HepG2 (cell line): Measurements from ENCODE around the gene EXOC7. TPM values are rescaled to one million over a fixed set of nuclear protein-coding genes. Genes with fewer than 3 reads are reported as not detected.

ENCODE experiments used
- ATAC-seq: fragments of 200-7000 bp; cut with Tn5 transposase; 3 replicates; pipeline ENCODE4 v1.9.1; 2020; ENCODE audit warnings: mild to moderate bottlenecking, moderate library complexity
- BruUV-seq: library from RNA; stranded (reverse); fragments of 400-500 nt; replicated peaks from 2 replicates; lab custom pipeline; 2021; lab: Mats Ljungman, UMichigan
- CTCF ChIA-PET: fragments of 300-600 bp; formaldehyde crosslinking; extraction: SDS; loops from one replicate; lab custom pipeline; 2021; ENCODE audit warnings: low total read pairs, inconsistent platforms, low intra/inter-chr PET ratio; lab: Yijun Ruan, JAX
- POLR2A ChIA-PET: fragments of 350-600 bp; sonication (Branson Sonifier 250); formaldehyde crosslinking; loops from one replicate; lab custom pipeline; 2020; ENCODE audit warnings: antibody characterized with exemption, inconsistent platforms; lab: Yijun Ruan, JAX
- DNase-seq: peaks from one replicate; pipeline ENCODE4 v3.0.0-alpha.2; 2015; ENCODE audit warnings: low spot score
- FAIRE-seq: peaks from 3 replicates; lab custom pipeline; 2011; peaks lifted over from hg19 to GRCh38; lab: Jason Lieb, UNC
- H2AFZ ChIP-seq: one replicate; pipeline ENCODE4 v1.6.1; 2011; ENCODE audit warnings: low read length, inconsistent platforms
- H3K27ac ChIP-seq: fragments of 300-600 bp; 3 replicates; pipeline ENCODE4 v1.8.0; 2011; ENCODE audit warnings: mixed run types, mild to moderate bottlenecking, mixed read lengths, low read length, inconsistent platforms; ENCODE audit not compliant: insufficient read depth; ENCODE audit errors: extremely low read length
- H3K27me3 ChIP-seq, 2 experiments: fragments of 200-600 bp in 1 of 2; 2 replicates in 1 of 2; 3 replicates in 1 of 2; pipeline versions ENCODE4 v1.6.0 to v1.8.0; 2011; ENCODE audit warnings: low read length in 2 of 2, mild to moderate bottlenecking in 2 of 2, moderate library complexity in 2 of 2, inconsistent platforms in 1 of 2; ENCODE audit not compliant: insufficient read depth in 2 of 2, control insufficient read depth in 1 of 2
- H3K36me3 ChIP-seq, 2 experiments: fragments of 200-600 bp in 1 of 2; replicated peaks in 1 of 2; 2 replicates in 1 of 2; 3 replicates in 1 of 2; pipeline versions ENCODE4 v1.5.1 to v1.8.0; 2011; ENCODE audit warnings: low read length in 2 of 2, inconsistent platforms in 1 of 2; ENCODE audit not compliant: insufficient read depth in 2 of 2, control insufficient read depth in 1 of 2
- H3K4me1 ChIP-seq: 2 replicates; pipeline ENCODE4 v1.5.1; 2012; ENCODE audit warnings: low read length, inconsistent platforms; ENCODE audit not compliant: insufficient read depth
- H3K4me2 ChIP-seq: 2 replicates; pipeline ENCODE4 v1.6.0; 2011; ENCODE audit warnings: low read depth, low read length, inconsistent platforms
- H3K4me3 ChIP-seq, 3 experiments: fragments of 200-600 bp in 1 of 3; sonication (generic), shearing (Covaris generic) in 1 of 3; replicated peaks in 1 of 3; 2 replicates each; pipeline ENCODE4 v1.5.1; 2011 to 2016; ENCODE audit warnings: low read length in 3 of 3, inconsistent platforms in 2 of 3, low read depth in 2 of 3, mild to moderate bottlenecking in 2 of 3, control low read depth in 1 of 3, mixed read lengths in 1 of 3; ENCODE audit not compliant: insufficient read depth in 1 of 3
- H3K79me2 ChIP-seq: one replicate; pipeline ENCODE4 v1.6.1; 2011; ENCODE audit warnings: low read length, inconsistent platforms; ENCODE audit not compliant: insufficient read depth
- H3K9ac ChIP-seq: 2 replicates; pipeline ENCODE4 v1.6.0; 2011; ENCODE audit warnings: mild to moderate bottlenecking, low read depth, low read length, inconsistent platforms; ENCODE audit not compliant: insufficient read depth
- H3K9me3 ChIP-seq: 2 replicates; pipeline ENCODE4 v1.5.1; 2012; ENCODE audit warnings: mild to moderate bottlenecking, low read length
- H4K20me1 ChIP-seq: 2 replicates; pipeline ENCODE4 v1.6.0; 2011; ENCODE audit warnings: inconsistent platforms, mild to moderate bottlenecking, low read length, moderate library complexity; ENCODE audit not compliant: insufficient read depth
- AHR ChIP-seq: IDR thresholded peaks from 2 replicates; pipeline ENCODE4 v1.6.1; 2018; ENCODE audit warnings: missing genetic modification reagents, missing compliant biosample characterization
- EP300 ChIP-seq, 3 experiments: sonication (generic) in 1 of 3; formaldehyde crosslinking in 1 of 3; IDR thresholded peaks; 2 replicates each; pipeline versions ENCODE4 v1.5.1 to v1.6.1; 2011 to 2020; ENCODE audit warnings: low read depth in 2 of 3, low read length in 2 of 3, borderline replicate concordance in 1 of 3, improper control_type of control experiment in 1 of 3, mild to moderate bottlenecking in 1 of 3, missing genetic modification reagents in 1 of 3, moderate library complexity in 1 of 3
- KLF12 ChIP-seq: sonication (generic); formaldehyde crosslinking; IDR thresholded peaks from 2 replicates; pipeline ENCODE4 v1.4.0; 2020; ENCODE audit warnings: missing genetic modification reagents, borderline replicate concordance
- XRCC5 ChIP-seq: fragments of 200-400 bp; formaldehyde crosslinking; optimal IDR thresholded peaks from 2 replicates; pipeline ENCODE3; 2017; ENCODE audit warnings: mild to moderate bottlenecking, low read length
- ZBTB38 ChIP-seq: sonication (generic); formaldehyde crosslinking; IDR thresholded peaks from 2 replicates; pipeline ENCODE4 v1.5.1; 2020; ENCODE audit warnings: mild to moderate bottlenecking, missing genetic modification reagents
- ZNF556 ChIP-seq: sonication (generic); formaldehyde crosslinking; IDR thresholded peaks from 2 replicates; pipeline ENCODE4 v1.4.0; 2020; ENCODE audit warnings: mild to moderate bottlenecking, missing genetic modification reagents, borderline replicate concordance
- WGBS: methylation state at CpG from one replicate; pipeline ENCODE4 v1.1.6; 2017; ENCODE audit warnings: low lambda C conversion rate; 5-methylcytosine and 5-hydroxymethylcytosine counted together
- in situ Hi-C: cut with HindIII; loops from 2 replicates; pipeline ENCODE4 v1.10.0; 2017; ENCODE audit warnings: low pct_unique_long_range_greater_than_20kb; ENCODE audit not compliant: extremely low pct_ligation_motif_present
- intact Hi-C: fragments of 100-400 bp; cut with micrococcal nuclease; formaldehyde crosslinking; loops from one replicate; pipeline ENCODE4 v1.10.0; 2022; ENCODE audit not compliant: unreplicated experiment
- polyA plus RNA-seq, 8 experiments: library from polyadenylated mRNA; depleted of rRNA in 3 of 8; stranded (reverse) in 7 of 8; unstranded in 1 of 8; fragments of >200 nt; fragmentation: Illumina TruSeq in 4 of 8; extraction: Trizol in 4 of 8; gene quantifications; 2 replicates each; pipeline versions ENCODE4 v1.2.1 to v1.2.3, GENCODE V29; 2011 to 2016; ENCODE audit warnings: low read depth in 4 of 8, missing spikeins in 1 of 8, mixed read lengths in 1 of 8; ENCODE audit not compliant: insufficient read depth in 1 of 8
- total RNA-seq, 5 experiments: library from RNA; depleted of rRNA; stranded (reverse); fragments of >200 nt; fragmentation: Illumina TruSeq; extraction: Trizol; gene quantifications; 2 replicates each; pipeline ENCODE4 v1.2.3, GENCODE V29; 2016; ENCODE audit warnings: low read depth in 1 of 5
- TF ChIP-seq, protein P1 (sequence below): sonication (generic); formaldehyde crosslinking; IDR thresholded peaks from 2 replicates; pipeline ENCODE4 v1.4.0; 2020; ENCODE audit warnings: mild to moderate bottlenecking, missing genetic modification reagents
- TF ChIP-seq, protein P2 (sequence below): sonication (generic); formaldehyde crosslinking; IDR thresholded peaks from 2 replicates; pipeline ENCODE4 v1.5.0; 2020; ENCODE audit warnings: missing genetic modification reagents

EXOC7 gene
- total and polyA plus RNA-seq, 2 of the 13 experiments (the other 11 are each of a cell fraction or from before 2014, with no cell fraction given): 86.9 to 116 TPM

DNA sequence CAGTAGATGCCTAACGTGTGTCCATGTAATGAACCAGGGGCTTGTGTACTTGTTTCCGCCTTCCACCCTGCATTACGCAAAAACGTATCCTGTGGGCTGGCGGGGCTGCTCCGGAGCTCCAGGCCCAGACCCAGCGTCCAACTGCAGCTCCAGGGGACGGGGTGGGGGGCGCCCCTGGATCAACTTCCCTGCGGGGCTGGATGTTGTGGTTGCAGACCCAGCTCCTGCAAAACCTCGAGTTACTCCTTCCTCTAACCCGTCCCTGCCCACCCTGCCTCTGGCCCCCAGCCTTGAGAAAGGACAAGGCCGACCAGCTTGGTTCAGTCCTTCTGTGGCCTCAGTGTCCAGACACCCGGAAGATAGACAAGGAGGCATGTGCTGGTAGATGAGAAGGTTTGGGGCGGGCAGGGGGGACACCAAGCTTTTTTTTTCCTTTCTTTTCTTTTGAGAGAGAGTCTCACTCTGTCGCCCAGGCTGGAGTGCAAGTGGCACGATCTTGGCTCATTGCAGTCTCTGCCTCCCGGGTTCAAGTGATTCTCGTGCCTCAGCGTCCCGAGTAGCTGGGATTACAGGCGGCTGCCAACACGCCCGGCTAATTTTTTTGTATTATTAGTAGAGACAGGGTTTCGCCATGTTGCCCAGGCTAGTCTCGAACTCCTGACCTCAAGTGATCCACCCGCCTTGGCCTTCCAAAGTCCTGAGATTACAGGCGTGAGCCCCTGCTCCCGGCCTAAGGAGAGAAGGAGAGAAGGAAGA, 731 bp upstream of the EXOC7 start (continued):
- TF ChIP-seq, protein P1, sequence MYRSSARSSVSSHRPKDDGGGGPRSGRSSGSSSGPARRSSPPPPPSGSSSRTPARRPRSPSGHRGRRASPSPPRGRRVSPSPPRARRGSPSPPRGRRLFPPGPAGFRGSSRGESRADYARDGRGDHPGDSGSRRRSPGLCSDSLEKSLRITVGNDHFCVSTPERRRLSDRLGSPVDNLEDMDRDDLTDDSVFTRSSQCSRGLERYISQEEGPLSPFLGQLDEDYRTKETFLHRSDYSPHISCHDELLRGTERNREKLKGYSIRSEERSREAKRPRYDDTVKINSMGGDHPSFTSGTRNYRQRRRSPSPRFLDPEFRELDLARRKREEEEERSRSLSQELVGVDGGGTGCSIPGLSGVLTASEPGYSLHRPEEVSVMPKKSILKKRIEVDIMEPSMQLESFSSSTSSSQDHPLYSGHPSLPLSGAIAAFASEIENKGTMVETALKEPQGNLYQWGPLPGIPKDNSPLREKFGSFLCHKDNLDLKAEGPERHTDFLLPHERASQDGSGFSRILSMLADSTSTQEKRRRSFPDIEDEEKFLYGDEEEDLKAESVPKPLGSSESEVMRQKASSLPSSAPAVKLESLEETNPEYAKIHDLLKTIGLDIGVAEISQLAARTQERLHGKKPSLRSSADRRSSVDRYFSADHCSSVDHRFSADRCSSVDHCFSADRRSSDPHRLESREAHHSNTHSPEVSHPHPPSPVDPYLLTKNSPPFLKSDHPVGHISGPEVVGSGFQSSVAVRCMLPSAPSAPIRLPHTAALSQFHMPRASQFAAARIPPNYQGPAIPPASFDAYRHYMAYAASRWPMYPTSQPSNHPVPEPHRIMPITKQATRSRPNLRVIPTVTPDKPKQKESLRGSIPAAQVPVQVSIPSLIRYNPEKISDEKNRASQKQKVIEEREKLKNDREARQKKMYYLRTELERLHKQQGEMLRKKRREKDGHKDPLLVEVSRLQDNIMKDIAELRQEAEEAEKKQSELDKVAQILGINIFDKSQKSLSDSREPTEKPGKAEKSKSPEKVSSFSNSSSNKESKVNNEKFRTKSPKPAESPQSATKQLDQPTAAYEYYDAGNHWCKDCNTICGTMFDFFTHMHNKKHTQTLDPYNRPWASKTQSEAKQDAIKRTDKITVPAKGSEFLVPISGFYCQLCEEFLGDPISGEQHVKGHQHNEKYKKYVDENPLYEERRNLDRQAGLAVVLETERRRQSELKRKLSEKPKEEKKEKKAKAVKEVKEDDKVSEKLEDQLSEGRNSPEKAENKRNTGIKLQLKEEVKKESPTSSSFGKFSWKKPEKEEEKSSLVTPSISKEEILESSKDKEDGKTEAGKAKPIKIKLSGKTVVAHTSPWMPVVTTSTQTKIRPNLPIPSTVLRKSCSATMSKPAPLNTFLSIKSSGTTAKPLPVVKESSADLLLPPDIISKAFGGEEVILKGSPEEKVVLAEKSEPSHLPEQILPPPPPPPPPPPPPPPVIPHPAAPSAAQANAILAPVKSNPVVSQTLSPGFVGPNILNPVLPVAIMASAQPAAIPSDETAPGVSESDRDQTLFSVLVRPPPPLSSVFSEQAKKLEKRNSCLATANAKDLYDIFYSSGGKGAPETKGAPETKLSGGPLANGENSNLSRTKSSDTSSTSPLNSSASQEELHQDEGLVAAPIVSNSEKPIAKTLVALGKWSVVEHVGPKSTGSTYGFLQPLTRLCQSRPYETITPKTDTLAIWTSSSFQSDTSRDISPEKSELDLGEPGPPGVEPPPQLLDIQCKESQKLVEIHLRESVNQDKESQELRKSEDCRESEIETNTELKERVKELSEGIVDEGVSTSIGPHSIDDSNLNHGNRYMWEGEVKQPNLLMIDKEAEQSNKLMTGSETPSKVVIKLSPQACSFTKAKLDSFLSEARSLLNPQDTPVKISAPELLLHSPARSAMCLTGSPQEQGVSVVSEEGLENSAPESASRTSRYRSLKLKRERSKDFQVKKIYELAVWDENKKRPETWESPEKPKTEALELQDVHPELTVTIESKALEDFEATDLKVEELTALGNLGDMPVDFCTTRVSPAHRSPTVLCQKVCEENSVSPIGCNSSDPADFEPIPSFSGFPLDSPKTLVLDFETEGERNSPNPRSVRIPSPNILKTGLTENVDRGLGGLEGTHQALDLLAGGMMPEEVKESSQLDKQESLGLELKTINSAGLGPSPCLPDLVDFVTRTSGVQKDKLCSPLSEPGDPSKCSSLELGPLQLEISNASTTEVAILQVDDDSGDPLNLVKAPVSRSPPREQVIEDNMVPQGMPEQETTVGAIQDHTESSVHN (CRISPR knock-in tag): peak; percentile 42; the same call in 1 of the 2 replicates
- peak; percentile 99 for TF ChIP-seq ZBTB38 (CRISPR knock-in tag)

DNA sequence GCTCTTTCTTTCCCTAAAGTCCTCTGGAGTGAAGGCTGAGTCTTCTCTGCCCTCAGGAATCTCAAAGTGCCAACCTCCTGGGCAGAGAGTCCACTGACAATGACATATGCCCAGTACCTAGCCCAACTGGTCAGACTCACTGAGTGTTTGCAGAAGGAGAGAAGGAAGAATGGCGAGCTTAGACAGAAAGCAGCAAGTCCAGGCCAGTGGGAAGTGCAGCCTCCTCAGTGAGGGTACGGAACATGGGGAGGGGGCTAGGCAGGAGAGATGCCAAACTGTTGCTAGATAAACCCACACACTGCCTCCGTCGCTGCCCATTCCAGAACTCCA, 678 bp downstream of the EXOC7 start:
- Histone ChIP-seq H3K9ac (peak overlapping the region; percentile 86), H3K4me3 (peak overlapping the region; percentile 78 to 87 (median 79)), H3K4me1 (peaks cover 48% of the 10 kb centered on the region), H3K36me3 (peaks cover 14 to 29% of the 10 kb centered on the region in 2 experiments), H3K9me3 (no peaks in the 10 kb centered on the region), H4K20me1 (no peaks in the 10 kb centered on the region), H3K27ac (peak overlapping the region; percentile 83), H2AFZ (no peak overlapping the region), H3K4me2 (peak overlapping the region; percentile 97), H3K79me2 (peaks cover 18% of the 10 kb centered on the region), H3K27me3 (no peaks in the 10 kb centered on the region; a peak in 1 of 5 replicates)
- ChIA-PET CTCF (no interaction called here), POLR2A (interaction anchor here (0.7 to 2.3 kb wide), 12 partner anchors 8 to 323 kb away, joined by 3 to 8 read pairs (median 4); partner anchors contain the start of genes SRP68 and ZACN)
- FAIRE-seq (no peak), DNase-seq (no peak), ATAC-seq (peak; percentile 13; the same call in 2 of the 3 replicates)
- in situ Hi-C loops (no loop called here), intact Hi-C loops (loop anchor here (2.0 kb wide), 1 partner anchor 24 kb away; the partner anchor contains the start of gene ZACN)
- WGBS: 4% methylated on average over 4 of the region's 4 CpGs
- BruUV-seq: TSS peak; percentile 66
- TF ChIP-seq, protein P2, sequence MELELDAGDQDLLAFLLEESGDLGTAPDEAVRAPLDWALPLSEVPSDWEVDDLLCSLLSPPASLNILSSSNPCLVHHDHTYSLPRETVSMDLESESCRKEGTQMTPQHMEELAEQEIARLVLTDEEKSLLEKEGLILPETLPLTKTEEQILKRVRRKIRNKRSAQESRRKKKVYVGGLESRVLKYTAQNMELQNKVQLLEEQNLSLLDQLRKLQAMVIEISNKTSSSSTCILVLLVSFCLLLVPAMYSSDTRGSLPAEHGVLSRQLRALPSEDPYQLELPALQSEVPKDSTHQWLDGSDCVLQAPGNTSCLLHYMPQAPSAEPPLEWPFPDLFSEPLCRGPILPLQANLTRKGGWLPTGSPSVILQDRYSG: no peak
- no peak for TF ChIP-seq KLF12
- TF ChIP-seq EP300 (IDR thresholded peaks at IDR 0.05; ENCODE audit: low read depth in 2 of 2, low read length in 2 of 2): no peak
- TF ChIP-seq EP300 (CRISPR knock-in tag; IDR thresholded peaks at IDR 0.05; ENCODE audit: borderline replicate concordance): peak; percentile 36; the same call in 1 of the 2 replicates
- TF ChIP-seq ZNF556 (CRISPR knock-in tag): 0 out of 2 replicates have a peak, but pooled peaks have one; percentile 9
- TF ChIP-seq XRCC5: no peak
- TF ChIP-seq AHR (CRISPR knock-in tag): no peak
